Measurements from ENCODE around the gene STARD3. TPM values are rescaled to one million over a fixed set of nuclear protein-coding genes. Genes with fewer than 3 reads are reported as not detected.

Gene STARD3
- total and polyA plus RNA-seq, 2 of the 13 experiments (the other 11 are each of a cell fraction or from before 2014, with no cell fraction given) = 34.6 to 100 TPM

DNA sequence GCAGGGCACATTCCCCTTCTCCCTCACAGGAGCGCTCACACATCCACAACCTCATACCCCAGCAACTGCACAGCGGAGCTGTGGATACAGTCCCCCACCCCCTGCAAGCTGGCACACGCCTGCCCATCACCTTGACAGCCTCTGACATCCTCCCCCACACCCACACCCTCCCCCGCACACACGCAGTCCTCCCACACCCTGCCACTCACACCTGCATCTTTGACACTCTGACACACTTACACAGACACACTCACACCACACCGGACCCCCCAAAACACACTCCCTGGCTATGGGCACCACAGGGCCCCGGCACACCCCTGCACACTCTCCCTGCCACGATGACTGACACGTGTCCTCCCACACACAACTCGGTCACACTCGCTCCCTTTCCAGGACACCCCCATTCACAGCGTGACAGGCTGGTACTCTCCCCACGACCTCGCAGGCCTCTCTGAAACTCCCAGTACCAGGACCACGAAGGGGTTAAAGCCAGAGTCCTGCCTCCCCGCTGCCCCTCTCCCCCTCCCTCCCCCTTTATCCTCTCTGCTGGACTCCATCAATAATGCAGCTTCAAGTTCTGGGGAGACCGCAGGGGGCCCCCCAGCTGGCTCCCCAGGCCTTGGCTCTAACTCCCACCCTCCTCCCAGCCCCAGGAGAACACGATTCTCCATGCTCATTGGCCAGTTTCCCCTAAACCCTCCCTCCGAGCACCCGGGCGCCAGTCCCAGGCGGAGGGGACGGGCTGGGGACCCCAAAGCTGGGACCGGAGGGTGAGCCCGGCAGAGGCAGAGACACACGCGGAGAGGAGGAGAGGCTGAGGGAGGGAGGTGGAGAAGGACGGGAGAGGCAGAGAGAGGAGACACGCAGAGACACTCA, 10.5 kb upstream of the STARD3 start, which contains the start of gene PPP1R1B:
Gene PPP1R1B (plus strand): TSS at position 782 of the 876 bp plus-strand sequence. CDS start 441 bp downstream, outside the sequence.
- Histone ChIP-seq H4K20me1 (ENCODE audit: insufficient read depth, low read length) (no peaks in the 10 kb centered on the region), H3K4me1 (ENCODE audit: insufficient read depth, low read length) (peaks cover 74% of the 10 kb centered on the region), H2AFZ (ENCODE audit: low read length) (no peak within 1 kb of the TSS), H3K36me3 (replicated peaks in 1 of 2; ENCODE audit: control insufficient read depth in 1 of 2, insufficient read depth in 2 of 2, low read length in 2 of 2) (no peaks in the 10 kb centered on the region), H3K9ac (ENCODE audit: insufficient read depth, low read depth, low read length) (no peak within 1 kb of the TSS), H3K27ac (ENCODE audit: extremely low read length, insufficient read depth, low read length) (no peak within 1 kb of the TSS), H3K79me2 (ENCODE audit: insufficient read depth, low read length) (no peaks in the 10 kb centered on the region), H3K4me2 (ENCODE audit: low read depth, low read length) (peak within 1 kb of the TSS; percentile 54), H3K4me3 (replicated peaks in 1 of 3; ENCODE audit: insufficient read depth in 1 of 3, low read depth in 2 of 3, low read length in 3 of 3) (peak within 1 kb of the TSS in 1 of 3 experiments; percentile 63; a peak in 1 of 6 replicates), H3K27me3 (ENCODE audit: control insufficient read depth in 1 of 2, insufficient read depth in 2 of 2, low read length in 2 of 2) (peaks cover 17 to 69% of the 10 kb centered on the region in 2 experiments; a peak in 4 of 5 replicates), H3K9me3 (ENCODE audit: low read length) (no peaks in the 10 kb centered on the region)
- 27% methylated on average over 29 of the region's 29 CpGs for WGBS (ENCODE audit: low lambda C conversion rate)
- in situ Hi-C loops (cut with HindIII; ENCODE audit: extremely low pct_ligation_motif_present, low pct_unique_long_range_greater_than_20kb) = no loop called here
- POLR2A ChIA-PET = interaction anchor here (2.5 kb wide), 1 partner anchor 104 kb away, joined by 6 read pairs; the partner anchor contains the start of gene MIEN1
- CTCF ChIA-PET (ENCODE audit: low intra/inter-chr PET ratio, low total read pairs) = no interaction called here
- intact Hi-C loops (cut with micrococcal nuclease; ENCODE audit: unreplicated experiment) = no loop called here
- no TSS peak for BruUV-seq (replicated peaks)
- DNase-seq (ENCODE audit: low spot score) (no peak), ATAC-seq (no peak), FAIRE-seq (no peak)
- TF ChIP-seq PCBP1 (IDR thresholded peaks at IDR 0.05; ENCODE audit: borderline replicate concordance, low read depth, low read length) = 0 out of 2 replicates have a peak, but pooled peaks have one; percentile 0
- peak; percentile 81 for TF ChIP-seq ZNF652 (CRISPR knock-in tag; IDR thresholded peaks at IDR 0.05; ENCODE audit: borderline replicate concordance, low read depth)
- TF ChIP-seq RNF2 (conservative IDR thresholded peaks at IDR 0.05; ENCODE audit: low read depth) = no peak
- peak; percentile 7 for TF ChIP-seq HNRNPLL (IDR thresholded peaks at IDR 0.05; ENCODE audit: low read depth, low read length, poor library complexity, severe bottlenecking)
- TF ChIP-seq ZNF776 (CRISPR knock-in tag; IDR thresholded peaks at IDR 0.05) = 0 out of 2 replicates have a peak, but pooled peaks have one; percentile 38
- no peak for TF ChIP-seq ZNF468 (CRISPR knock-in tag; IDR thresholded peaks at IDR 0.05)

Data from HepG2 (cell line).